B cell (primary cell): Measurements from ENCODE around the gene NGEF. TPM values are rescaled to one million over a fixed set of nuclear protein-coding genes. Genes with fewer than 3 reads are reported as not detected.

Experiments used
- ATAC-seq: fragments of 200-7000 bp; cut with Tn5 transposase; one replicate; pipeline ENCODE4 v1.10.0; 2021; ENCODE audit warnings: low read depth, mild to moderate bottlenecking, moderate number of reproducible peaks, moderate library complexity
- CTCF ChIA-PET: fragments of 350-600 bp; sonication (Branson Sonifier 250); formaldehyde crosslinking; loops from one replicate; lab custom pipeline; 2021; ENCODE audit warnings: antibody characterized with exemption, inconsistent platforms; lab: Charles Lee
- POLR2A ChIA-PET: fragments of 350-600 bp; sonication (Branson Sonifier 250); formaldehyde crosslinking; loops from one replicate; lab custom pipeline; 2021; ENCODE audit warnings: antibody characterized with exemption; lab: Charles Lee
- DNase-seq: peaks from one replicate; pipeline ENCODE4 v3.0.0; 2013
- H2AFZ ChIP-seq: 2 replicates; pipeline ENCODE4 v1.6.1; 2012; ENCODE audit warnings: mild to moderate bottlenecking, low read depth, low read length; ENCODE audit not compliant: insufficient read depth, poor library complexity, severe bottlenecking
- H3K27ac ChIP-seq, 2 donors: 1 replicate in 1 of 2; 2 replicates in 1 of 2; pipeline ENCODE4 v1.5.1; 2012 to 2013; ENCODE audit warnings: low read length in 2 of 2, mild to moderate bottlenecking in 2 of 2, moderate library complexity in 1 of 2
- H3K27me3 ChIP-seq, 4 experiments: fragments of 200-600 bp in 1 of 4; sonication (generic) in 1 of 4; replicated peaks in 1 of 4; 1 replicate in 2 of 4; 2 replicates in 2 of 4; pipeline versions ENCODE4 v1.6.1 to v1.7.0; 2013 to 2016; ENCODE audit warnings: low read length in 3 of 4, mild to moderate bottlenecking in 2 of 4, mixed read lengths in 1 of 4, moderate library complexity in 1 of 4; ENCODE audit not compliant: insufficient read depth in 4 of 4, control insufficient read depth in 3 of 4; ENCODE audit errors: control extremely low read depth in 1 of 4
- H3K36me3 ChIP-seq, 2 experiments: replicated peaks in 1 of 2; 1 replicate in 1 of 2; 2 replicates in 1 of 2; pipeline versions ENCODE4 v1.6.1 to v1.7.1; 2013; ENCODE audit warnings: low read length in 1 of 2; ENCODE audit not compliant: insufficient read depth in 2 of 2, control insufficient read depth in 1 of 2; ENCODE audit errors: control extremely low read depth in 1 of 2, extremely low read depth in 1 of 2
- H3K4me1 ChIP-seq, 2 donors: fragments of 200-600 bp in 1 of 2; sonication (generic) in 1 of 2; 1 replicate in 1 of 2; 2 replicates in 1 of 2; pipeline versions ENCODE4 v1.5.1 to v1.6.1; 2013 to 2017; ENCODE audit warnings: low read length in 2 of 2; ENCODE audit not compliant: control insufficient read depth in 2 of 2, insufficient read depth in 2 of 2
- H3K4me2 ChIP-seq: replicated peaks from 2 replicates; pipeline ENCODE3; 2012; ENCODE audit warnings: mild to moderate bottlenecking, low read depth, low read length; ENCODE audit not compliant: poor library complexity, severe bottlenecking
- H3K4me3 ChIP-seq, 5 experiments: fragments of 200-600 bp in 1 of 5; sonication (generic) in 1 of 5; 1 replicate in 3 of 5; 2 replicates in 2 of 5; pipeline versions ENCODE4 v1.5.1 to v1.7.0; 2011 to 2016; ENCODE audit warnings: low read length in 4 of 5, mild to moderate bottlenecking in 4 of 5, low read depth in 2 of 5, control low read depth in 1 of 5, moderate library complexity in 1 of 5; ENCODE audit not compliant: insufficient read depth in 1 of 5; ENCODE audit errors: control extremely low read depth in 1 of 5, extremely low read depth in 1 of 5
- H3K79me2 ChIP-seq: fragments of 200-600 bp; sonication (generic); one replicate; pipeline ENCODE4 v1.6.0; 2016; ENCODE audit warnings: low read length; ENCODE audit not compliant: control insufficient read depth, insufficient read depth
- H3K9ac ChIP-seq: fragments of 200-600 bp; sonication (generic); 2 replicates; pipeline ENCODE4 v1.6.1; 2017; ENCODE audit warnings: mild to moderate bottlenecking, low read length, moderate library complexity
- H3K9me3 ChIP-seq, 3 donors: one replicate each; pipeline versions ENCODE4 v1.6.1 to v1.7.1; 2013; ENCODE audit warnings: low read length in 2 of 3; ENCODE audit not compliant: control insufficient read depth in 2 of 3, insufficient read depth in 1 of 3; ENCODE audit errors: control extremely low read depth in 1 of 3
- H4K20me1 ChIP-seq: 2 replicates; pipeline ENCODE4 v1.6.0; 2012; ENCODE audit warnings: mild to moderate bottlenecking, low read length; ENCODE audit not compliant: insufficient read depth, control insufficient read depth, poor library complexity, severe bottlenecking
- H3K27ac Mint-ChIP-seq: one replicate; pipeline ENCODE4 v1.8.0; 2021; ENCODE audit warnings: mixed read lengths
- H3K27me3 Mint-ChIP-seq: one replicate; pipeline ENCODE4 v1.8.0; 2021; ENCODE audit warnings: mixed read lengths
- H3K4me1 Mint-ChIP-seq: one replicate; pipeline ENCODE4 v1.8.0; 2021; ENCODE audit warnings: mixed read lengths
- H3K4me3 Mint-ChIP-seq: one replicate; pipeline ENCODE4 v1.8.0; 2021; ENCODE audit warnings: mixed read lengths
- H3K9me3 Mint-ChIP-seq: one replicate; pipeline ENCODE4 v1.8.0; 2022; ENCODE audit warnings: mixed read lengths; ENCODE audit not compliant: insufficient read depth
- CTCF ChIP-seq: fragments of 200-600 bp; IDR thresholded peaks from one replicate; pipeline ENCODE4 v1.8.0; 2022; ENCODE audit warnings: antibody characterized with exemption, mild to moderate bottlenecking
- EZH2 ChIP-seq: IDR thresholded peaks from 2 replicates; pipeline ENCODE4 v1.6.1; 2012; ENCODE audit warnings: borderline replicate concordance, low read depth, mild to moderate bottlenecking, moderate library complexity, low read length; ENCODE audit not compliant: insufficient read depth, poor library complexity, severe bottlenecking
- WGBS: methylation state at CpG from one replicate; pipeline ENCODE4 v1.1.5; 2013; ENCODE audit warnings: missing lambda C conversion rate; ENCODE audit not compliant: insufficient coverage; 5-methylcytosine and 5-hydroxymethylcytosine counted together
- intact Hi-C: fragments of 100-400 bp; cut with micrococcal nuclease; formaldehyde crosslinking; loops from one replicate; pipeline ENCODE4 v1.10.0; 2022
- polyA plus RNA-seq: library from polyadenylated mRNA; depleted of rRNA; stranded (reverse); fragments of >200 nt; gene quantifications from 2 replicates; pipeline ENCODE4 v1.2.3, GENCODE V29; 2012
- total RNA-seq, 2 donors: library from RNA; stranded (reverse); fragments of 120-200 nt in 1 of 2; gene quantifications; 1 replicate in 1 of 2; 2 replicates in 1 of 2; pipeline versions ENCODE4 v1.2.3 to v1.2.4, GENCODE V29; 2013 to 2022

NGEF gene
- total and polyA plus RNA-seq, 2 donors (not counting 1 experiment from before 2014, with no cell fraction given): not detected

DNA sequence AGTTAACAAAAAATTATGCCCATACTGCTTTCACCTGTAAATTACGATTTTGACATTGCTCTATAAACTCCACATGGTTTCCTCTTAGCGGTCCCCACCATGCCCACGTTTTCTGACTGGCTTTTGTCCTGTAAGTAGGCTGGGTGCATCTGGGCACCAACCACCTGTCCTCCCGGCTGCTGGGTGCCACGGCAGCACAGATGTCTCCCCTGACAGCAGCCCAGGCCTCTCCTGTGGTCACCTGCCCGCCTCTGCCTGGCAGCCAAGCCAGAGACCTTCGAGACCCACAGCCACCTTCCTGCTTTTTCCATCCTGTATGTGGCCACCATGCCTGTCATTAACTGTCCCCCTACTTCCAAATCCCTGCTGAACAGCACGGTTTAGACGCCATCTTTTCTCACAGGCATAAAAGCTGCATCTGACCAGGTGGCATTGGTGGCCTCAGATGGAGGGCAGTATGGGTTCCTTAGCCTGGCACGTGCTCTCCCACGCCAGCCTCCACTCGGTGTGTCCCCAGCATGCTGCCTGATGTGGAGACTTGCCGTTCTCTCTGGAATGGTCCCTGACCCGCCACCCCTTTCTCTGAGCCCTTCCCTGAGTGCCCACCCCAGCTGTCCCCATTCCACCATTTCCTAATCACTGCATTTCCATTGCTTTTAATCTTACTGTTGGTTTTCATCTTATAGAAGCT is 124.1 kb downstream of the NGEF start:
- ChIA-PET POLR2A (no interaction called here), CTCF (no interaction called here)
- Histone ChIP-seq H3K79me2 (no peaks in the 10 kb centered on the region), H3K4me2 (no peak overlapping the region), H3K9me3 (no peaks in the 10 kb centered on the region), H3K4me3 (no peak overlapping the region), H4K20me1 (no peaks in the 10 kb centered on the region), H3K9ac (no peak overlapping the region), H3K27ac (no peak overlapping the region), H2AFZ (no peak overlapping the region), H3K36me3 (no peaks in the 10 kb centered on the region), H3K4me1 (no peaks in the 10 kb centered on the region), H3K27me3 (peaks cover 0 to 10% (median 0%) of the 10 kb centered on the region in 4 experiments)
- Mint-ChIP-seq H3K4me3 (no peak overlapping the region), H3K4me1 (no peaks in the 10 kb centered on the region), H3K27ac (no peak overlapping the region), H3K9me3 (no peaks in the 10 kb centered on the region), H3K27me3 (peaks cover 25% of the 10 kb centered on the region)
- WGBS: 73% methylated on average over 13 of the region's 14 CpGs
- DNase-seq (no peak), ATAC-seq (no peak)
- TF ChIP-seq CTCF (no peak), EZH2 (no peak)
- intact Hi-C loops: no loop called here

DNA sequence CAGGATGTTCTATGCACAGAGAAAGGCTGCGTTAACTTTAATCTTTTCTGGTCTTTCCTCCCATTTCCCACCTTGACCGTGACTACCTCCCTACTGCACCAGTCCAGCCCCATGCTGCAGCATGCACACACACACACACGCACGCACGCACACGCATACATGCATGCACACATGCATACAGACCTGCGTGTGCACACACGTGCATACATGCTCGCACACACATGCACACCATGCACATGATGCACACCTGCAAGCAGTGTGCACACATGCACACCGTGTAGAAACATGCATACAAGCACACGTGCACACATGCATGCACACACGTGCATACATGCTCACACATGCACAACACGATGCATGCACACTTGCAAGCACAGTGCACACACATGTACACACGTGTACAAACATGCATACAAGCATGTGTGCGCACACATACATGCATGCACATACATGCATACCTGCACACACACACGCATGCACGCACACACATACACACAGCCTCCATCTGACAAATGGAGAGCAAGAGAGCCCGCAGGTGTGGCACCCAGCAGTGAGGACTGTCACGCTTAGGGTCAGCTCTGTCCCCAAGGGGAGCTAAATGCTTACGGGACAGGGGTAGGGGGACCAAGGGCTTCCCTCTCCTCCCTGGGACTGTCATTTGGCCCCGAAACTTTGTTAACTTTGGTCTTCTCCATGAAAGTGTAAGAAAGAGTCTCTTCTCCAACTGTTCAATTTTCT is 124.8 kb downstream of the NGEF start:
- Histone ChIP-seq H3K9ac (no peak overlapping the region), H3K4me1 (no peaks in the 10 kb centered on the region), H4K20me1 (no peaks in the 10 kb centered on the region), H3K79me2 (no peaks in the 10 kb centered on the region), H3K27me3 (peaks cover 0 to 10% (median 0%) of the 10 kb centered on the region in 4 experiments), H3K4me3 (no peak overlapping the region), H3K27ac (no peak overlapping the region), H2AFZ (no peak overlapping the region), H3K36me3 (no peaks in the 10 kb centered on the region), H3K4me2 (no peak overlapping the region), H3K9me3 (no peaks in the 10 kb centered on the region)
- no peak for DNase-seq
- ChIA-PET CTCF (no interaction called here), POLR2A (no interaction called here)
- Mint-ChIP-seq H3K27me3 (peaks cover 27% of the 10 kb centered on the region), H3K9me3 (no peaks in the 10 kb centered on the region), H3K4me3 (no peak overlapping the region), H3K27ac (no peak overlapping the region), H3K4me1 (no peaks in the 10 kb centered on the region)
- 78% methylated on average over 20 of the region's 21 CpGs for WGBS
- intact Hi-C loops: no loop called here
- TF ChIP-seq CTCF: no peak
- TF ChIP-seq EZH2: no peak
- no peak for ATAC-seq
